22Rv1 (cell line): Measurements from ENCODE around the gene FAM222A.

Experiments
- ZFX ChIP-seq: fragments of 450-650 bp; IDR thresholded peaks from 2 replicates; pipeline ENCODE4 v1.6.1; 2017; ENCODE audit warnings: antibody characterized with exemption, borderline replicate concordance
- TF ChIP-seq, protein P1 (sequence below): fragments of 450-650 bp; IDR thresholded peaks from 2 replicates; pipeline ENCODE4 v1.5.1; 2017; ENCODE audit warnings: mild to moderate bottlenecking

DNA sequence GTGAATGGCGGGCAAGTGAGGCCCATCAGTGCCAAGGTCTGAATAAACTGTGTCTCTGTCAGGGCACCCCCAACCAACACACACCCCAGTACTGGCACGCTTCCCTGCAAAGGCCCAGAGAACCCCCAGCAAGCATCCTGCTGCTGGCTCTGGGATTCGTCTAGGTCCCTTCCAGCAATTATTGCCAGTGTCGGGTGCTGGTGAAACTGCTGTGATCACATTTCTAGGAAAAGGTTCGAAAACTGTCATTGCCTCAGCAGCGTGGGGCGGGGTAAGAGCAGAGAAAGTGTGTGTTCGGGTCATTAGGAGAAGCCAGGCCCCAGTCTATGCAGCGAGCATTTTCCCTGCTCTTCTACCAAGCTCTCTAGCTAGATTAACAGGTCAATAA, 2.5 kb downstream of the FAM222A start:
- TF ChIP-seq, protein P1, sequence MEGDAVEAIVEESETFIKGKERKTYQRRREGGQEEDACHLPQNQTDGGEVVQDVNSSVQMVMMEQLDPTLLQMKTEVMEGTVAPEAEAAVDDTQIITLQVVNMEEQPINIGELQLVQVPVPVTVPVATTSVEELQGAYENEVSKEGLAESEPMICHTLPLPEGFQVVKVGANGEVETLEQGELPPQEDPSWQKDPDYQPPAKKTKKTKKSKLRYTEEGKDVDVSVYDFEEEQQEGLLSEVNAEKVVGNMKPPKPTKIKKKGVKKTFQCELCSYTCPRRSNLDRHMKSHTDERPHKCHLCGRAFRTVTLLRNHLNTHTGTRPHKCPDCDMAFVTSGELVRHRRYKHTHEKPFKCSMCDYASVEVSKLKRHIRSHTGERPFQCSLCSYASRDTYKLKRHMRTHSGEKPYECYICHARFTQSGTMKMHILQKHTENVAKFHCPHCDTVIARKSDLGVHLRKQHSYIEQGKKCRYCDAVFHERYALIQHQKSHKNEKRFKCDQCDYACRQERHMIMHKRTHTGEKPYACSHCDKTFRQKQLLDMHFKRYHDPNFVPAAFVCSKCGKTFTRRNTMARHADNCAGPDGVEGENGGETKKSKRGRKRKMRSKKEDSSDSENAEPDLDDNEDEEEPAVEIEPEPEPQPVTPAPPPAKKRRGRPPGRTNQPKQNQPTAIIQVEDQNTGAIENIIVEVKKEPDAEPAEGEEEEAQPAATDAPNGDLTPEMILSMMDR: no peak
- no peak for TF ChIP-seq ZFX
